ENCODE data around the gene LCK.

LCK gene

DNA sequence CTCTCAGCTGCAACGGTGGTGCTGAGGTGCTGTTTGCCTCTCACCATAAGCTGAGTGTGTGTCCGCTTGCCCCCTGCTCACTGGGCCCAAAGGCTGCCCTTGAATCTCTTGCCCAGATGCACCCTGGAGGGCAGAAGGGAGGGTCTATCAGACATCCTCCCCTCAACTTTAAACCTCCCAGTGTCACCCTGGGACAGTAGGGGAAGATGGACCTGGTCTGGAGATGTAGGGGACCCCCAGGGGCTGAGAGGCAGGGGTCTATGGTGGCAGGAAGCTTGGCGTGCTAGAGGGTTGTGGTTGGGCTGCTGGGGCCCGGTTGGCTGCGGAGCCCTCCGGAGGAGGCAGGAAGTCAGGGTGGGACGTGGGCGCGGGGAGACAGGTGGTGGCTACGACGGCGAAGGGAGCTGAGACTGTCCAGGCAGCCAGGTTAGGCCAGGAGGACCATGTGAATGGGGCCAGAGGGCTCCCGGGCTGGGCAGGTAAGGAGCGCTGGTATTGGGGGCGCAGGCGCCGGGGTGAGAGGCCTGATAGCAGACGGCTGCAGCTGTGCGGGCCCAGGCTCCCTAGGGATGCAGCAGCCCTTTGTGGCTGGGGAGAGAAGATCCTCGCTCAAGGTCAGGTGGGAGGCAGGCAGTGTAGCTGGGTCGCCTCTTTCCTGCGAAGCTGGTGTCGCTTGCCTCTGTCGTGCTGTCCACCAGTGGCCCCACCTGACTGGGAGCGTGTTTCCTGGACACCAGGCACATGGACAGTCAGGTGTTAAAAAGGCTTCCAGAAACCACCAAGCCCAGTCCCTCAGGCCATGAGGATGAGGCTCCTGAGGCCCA lies at the start of gene LCK:
Gene LCK, plus strand, starts transcription at position 373 of the 824 bp plus-strand sequence. CDS start 23,065 bp downstream, outside the sequence.
- peak within 1 kb of the TSS; percentile 96 for H3K27ac Mint-ChIP-seq
- DNase-seq: peak; percentile 83
- peaks cover 42% of the 10 kb centered on the region for H3K36me3 Mint-ChIP-seq (ENCODE audit: low read depth)
- peak within 1 kb of the TSS; percentile 95 for H3K4me3 Mint-ChIP-seq
- no peaks in the 10 kb centered on the region for H3K9me3 Mint-ChIP-seq
- H3K27me3 Mint-ChIP-seq: no peaks in the 10 kb centered on the region
- peaks cover 74% of the 10 kb centered on the region for H3K4me1 Mint-ChIP-seq (ENCODE audit: low read depth)

DNA sequence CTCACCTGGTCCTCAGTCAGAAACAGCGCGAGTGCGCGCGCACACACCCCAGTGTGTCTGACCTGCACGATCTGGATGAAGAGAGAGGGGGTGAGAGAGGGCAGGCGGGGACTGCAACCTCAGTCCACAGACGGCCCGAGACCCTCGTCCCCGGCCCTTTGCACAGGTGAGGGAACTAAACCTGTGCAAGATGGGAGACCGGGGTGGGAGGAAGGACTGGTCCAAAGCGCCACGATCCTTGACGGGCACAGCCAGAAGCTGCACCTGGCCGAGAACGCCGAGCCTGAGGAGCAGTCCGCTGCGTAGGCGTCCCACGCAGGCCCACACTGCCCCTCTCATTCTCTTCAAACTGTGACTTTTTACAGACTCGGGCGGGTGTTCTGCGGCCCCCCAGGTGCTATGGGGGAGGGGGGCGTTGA lies 46.1 kb upstream of the LCK start:
- H3K4me3 Mint-ChIP-seq: peak overlapping the region; percentile 90
- no peak for DNase-seq
- H3K9me3 Mint-ChIP-seq: no peaks in the 10 kb centered on the region
- peak overlapping the region; percentile 88 for H3K27ac Mint-ChIP-seq
- no peaks in the 10 kb centered on the region for H3K27me3 Mint-ChIP-seq
- H3K4me1 Mint-ChIP-seq (ENCODE audit: low read depth): peaks cover 54% of the 10 kb centered on the region
- peaks cover 33% of the 10 kb centered on the region for H3K36me3 Mint-ChIP-seq (ENCODE audit: low read depth)

DNA sequence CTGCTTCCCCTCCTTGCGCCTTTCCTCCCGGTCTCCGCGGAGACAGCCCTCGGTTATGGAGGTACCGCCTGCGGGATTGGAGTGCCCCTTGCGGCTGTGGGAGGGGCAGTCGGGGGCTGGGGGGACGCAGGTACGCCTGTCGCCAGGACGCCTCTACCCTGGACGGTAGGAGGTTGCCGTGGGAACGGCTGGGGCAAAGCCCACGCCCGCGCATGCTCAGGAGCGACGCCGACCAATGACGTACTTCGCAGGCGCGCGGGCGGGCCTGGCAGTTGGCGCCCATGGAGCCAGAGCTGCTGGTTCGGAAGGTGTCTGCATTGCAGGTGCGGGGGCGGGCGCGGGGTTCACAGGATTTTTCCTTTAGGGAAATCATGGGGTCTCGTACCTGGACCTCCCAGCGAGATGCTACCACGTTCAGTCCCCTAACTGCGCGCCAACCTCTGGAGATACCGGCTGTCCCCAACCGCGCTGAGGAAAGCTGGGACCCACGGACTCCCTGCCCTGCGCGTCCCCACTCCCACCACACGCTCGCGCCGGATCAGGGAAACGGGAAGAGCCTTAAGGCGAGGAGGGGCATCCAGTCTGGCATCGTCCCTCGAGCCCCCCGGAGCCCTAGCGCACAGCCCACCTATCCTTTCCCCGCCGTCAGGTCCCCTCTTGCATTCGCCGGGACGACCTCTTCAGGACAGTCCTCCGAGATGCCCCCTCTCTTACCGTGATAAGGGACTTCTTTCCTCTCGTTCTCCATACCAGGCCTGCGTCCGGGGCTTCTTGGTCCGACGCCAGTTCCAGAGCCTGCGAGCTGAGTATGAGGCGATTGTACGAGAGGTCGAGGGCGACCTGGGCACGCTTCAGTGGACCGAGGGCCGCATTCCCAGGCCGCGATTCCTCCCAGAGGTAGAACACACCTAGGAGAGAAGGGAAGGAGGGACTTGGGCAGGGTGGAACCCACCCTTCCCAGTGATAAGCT lies 45.4 kb upstream of the LCK start, which contains the start of gene IQCC:
Gene IQCC, plus strand, starts transcription at position 271 of the 970 bp plus-strand sequence. Its CDS starts 11 bp downstream, at position 282.
- Mint-ChIP-seq H3K27ac (peak within 1 kb of the TSS; percentile 88), H3K4me1 (ENCODE audit: low read depth) (peaks cover 46% of the 10 kb centered on the region), H3K27me3 (no peaks in the 10 kb centered on the region), H3K4me3 (peak within 1 kb of the TSS; percentile 90), H3K36me3 (ENCODE audit: low read depth) (peaks cover 33% of the 10 kb centered on the region), H3K9me3 (no peaks in the 10 kb centered on the region)
- peak; percentile 88 for DNase-seq

DNA sequence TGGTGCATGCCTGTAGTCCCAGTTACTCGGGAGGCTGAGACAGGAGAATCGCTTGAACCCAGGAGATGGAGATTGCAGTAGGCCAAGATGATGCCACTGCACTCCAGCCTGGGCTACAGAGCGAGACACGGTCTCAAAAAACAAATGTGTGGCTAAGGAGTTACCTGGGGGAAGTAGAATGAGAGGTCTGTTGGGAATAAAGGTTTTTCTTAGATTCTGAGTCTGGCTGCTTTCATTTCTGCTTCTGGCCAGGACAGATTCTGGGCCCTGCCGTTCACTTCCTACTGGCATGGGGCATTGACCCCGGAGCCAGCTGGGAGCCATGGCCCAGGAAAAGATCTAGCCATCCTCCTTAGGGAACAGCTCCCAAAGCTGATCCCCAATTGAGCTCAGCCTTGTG lies 42.6 kb upstream of the LCK start:
- H3K36me3 Mint-ChIP-seq (ENCODE audit: low read depth): peaks cover 37% of the 10 kb centered on the region
- H3K27me3 Mint-ChIP-seq: no peaks in the 10 kb centered on the region
- no peak overlapping the region for H3K4me3 Mint-ChIP-seq
- H3K4me1 Mint-ChIP-seq (ENCODE audit: low read depth): peaks cover 29% of the 10 kb centered on the region
- no peak overlapping the region for H3K27ac Mint-ChIP-seq
- H3K9me3 Mint-ChIP-seq: no peaks in the 10 kb centered on the region
- DNase-seq: no peak

DNA sequence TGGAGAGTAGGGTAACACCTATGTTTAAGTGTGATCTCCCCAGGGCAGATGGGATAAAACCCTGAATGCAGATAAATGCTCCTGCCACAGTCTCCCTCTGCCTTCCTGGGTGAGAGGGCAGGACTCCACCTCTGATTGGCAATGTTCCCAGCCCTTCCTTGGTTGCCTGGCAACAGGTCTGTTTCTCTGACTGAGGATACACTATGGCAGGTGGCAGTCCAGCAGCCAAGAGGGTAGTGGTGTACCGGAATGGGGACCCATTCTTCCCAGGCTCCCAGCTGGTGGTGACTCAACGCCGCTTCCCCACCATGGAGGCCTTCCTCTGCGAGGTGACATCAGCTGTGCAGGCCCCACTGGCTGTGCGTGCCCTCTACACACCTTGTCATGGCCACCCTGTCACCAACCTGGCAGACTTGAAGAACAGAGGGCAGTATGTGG lies 42.2 kb upstream of the LCK start, which contains the start of gene DCDC2B:
Gene DCDC2B, plus strand, starts transcription at position 199 of the 438 bp plus-strand sequence. Its CDS starts 5 bp downstream, at position 204.
- no peak for DNase-seq
- Mint-ChIP-seq H3K4me1 (ENCODE audit: low read depth) (peaks cover 25% of the 10 kb centered on the region), H3K4me3 (no peak within 1 kb of the TSS), H3K9me3 (no peaks in the 10 kb centered on the region), H3K27ac (no peak within 1 kb of the TSS), H3K36me3 (ENCODE audit: low read depth) (peaks cover 37% of the 10 kb centered on the region), H3K27me3 (no peaks in the 10 kb centered on the region)

DNA sequence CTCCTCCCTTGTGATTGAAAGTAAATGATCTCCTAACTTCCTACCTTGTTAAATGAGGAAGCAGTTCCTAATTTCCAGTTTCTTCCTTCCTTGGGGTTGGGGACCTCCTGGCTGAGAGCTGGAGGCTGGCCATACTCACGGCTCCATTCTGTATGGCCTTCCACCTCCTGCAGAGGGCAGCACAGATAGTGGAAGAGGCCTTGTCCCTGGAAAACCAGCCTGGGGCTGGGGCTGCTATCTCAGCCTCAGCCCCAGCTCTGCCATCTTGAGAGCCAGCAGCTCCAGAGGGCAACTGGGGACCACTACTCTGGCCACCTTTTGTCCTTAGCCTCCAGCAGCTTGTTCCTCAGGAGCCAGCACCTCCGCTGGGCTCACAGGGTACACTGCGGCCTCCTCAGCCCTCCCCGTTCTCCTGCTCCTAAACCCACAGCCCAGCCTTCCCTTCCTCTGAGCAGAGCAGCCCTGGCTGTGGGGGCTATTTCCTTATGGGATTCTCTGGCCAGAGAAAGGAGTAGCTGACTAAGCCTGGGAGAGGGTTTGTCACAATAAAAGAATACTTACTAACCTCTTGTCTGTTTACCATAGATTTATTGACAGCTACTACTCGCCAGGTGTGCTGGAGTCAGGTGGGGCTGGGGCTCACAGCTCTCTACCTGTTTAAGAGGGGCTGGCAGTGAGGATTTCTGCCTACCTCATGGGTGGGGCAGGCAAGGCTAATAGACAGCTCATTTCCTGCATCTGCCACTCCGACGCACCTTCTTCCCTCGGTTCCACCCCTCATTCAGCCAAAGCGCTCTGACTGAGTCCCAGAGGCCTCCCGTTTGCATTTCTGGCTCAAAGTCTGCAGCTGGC lies 35.2 kb upstream of the LCK start:
- H3K9me3 Mint-ChIP-seq: no peaks in the 10 kb centered on the region
- DNase-seq: peak; percentile 66

DNA sequence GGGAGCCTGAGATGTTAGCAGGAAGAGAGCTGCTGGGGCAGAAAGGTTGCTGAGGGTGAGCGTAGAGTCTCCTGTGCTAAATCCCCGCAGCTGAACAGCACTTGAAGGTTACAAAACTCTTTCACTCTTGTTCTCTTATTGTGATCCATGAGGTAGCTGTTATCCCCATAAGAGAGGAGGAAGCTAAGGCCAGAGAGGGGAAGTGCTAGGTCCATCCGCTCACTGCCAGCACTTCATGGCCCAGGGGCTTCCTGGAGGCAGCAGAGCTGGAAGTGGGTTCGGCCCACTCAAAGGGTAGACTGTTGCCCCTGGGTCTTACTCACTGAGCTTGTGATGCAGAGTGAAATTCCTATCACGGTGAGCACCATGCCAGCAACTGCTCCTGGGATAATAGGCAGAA lies 34.5 kb upstream of the LCK start:
- H3K27me3 Mint-ChIP-seq: no peaks in the 10 kb centered on the region
- H3K9me3 Mint-ChIP-seq: no peaks in the 10 kb centered on the region
- H3K36me3 Mint-ChIP-seq (ENCODE audit: low read depth): peaks cover 55% of the 10 kb centered on the region
- H3K4me1 Mint-ChIP-seq (ENCODE audit: low read depth): peaks cover 29% of the 10 kb centered on the region
- DNase-seq: no peak
- peak overlapping the region; percentile 66 for H3K27ac Mint-ChIP-seq
- no peak overlapping the region for H3K4me3 Mint-ChIP-seq

More for the DNA sequence above, 35.2 kb upstream of the LCK start:
- Mint-ChIP-seq H3K27me3 (no peaks in the 10 kb centered on the region), H3K4me3 (no peak overlapping the region), H3K4me1 (ENCODE audit: low read depth) (peaks cover 22% of the 10 kb centered on the region), H3K36me3 (ENCODE audit: low read depth) (peaks cover 52% of the 10 kb centered on the region), H3K27ac (peak overlapping the region; percentile 68)

DNA sequence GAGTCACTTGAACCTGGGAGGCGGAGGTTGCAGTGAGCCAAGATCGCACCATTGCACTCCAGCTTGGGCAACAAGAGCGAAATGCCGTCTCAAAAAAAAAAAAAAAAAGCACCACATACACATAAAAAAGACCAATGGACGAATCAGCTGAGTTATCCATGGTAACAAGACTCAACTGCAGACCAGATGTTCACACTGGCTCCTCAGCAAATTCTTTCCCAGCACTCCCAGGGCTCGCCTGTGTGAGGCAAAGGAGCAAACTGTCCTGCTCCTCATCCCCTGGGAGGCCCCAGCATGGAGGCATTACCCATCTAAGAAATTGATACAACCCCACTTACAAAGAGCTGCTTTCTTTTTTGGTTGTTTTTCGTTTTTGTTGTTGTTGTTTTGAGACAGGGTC lies 32.0 kb upstream of the LCK start:
- no peaks in the 10 kb centered on the region for H3K9me3 Mint-ChIP-seq
- peaks cover 75% of the 10 kb centered on the region for H3K36me3 Mint-ChIP-seq (ENCODE audit: low read depth)
- no peak for DNase-seq
- H3K4me1 Mint-ChIP-seq (ENCODE audit: low read depth): peaks cover 38% of the 10 kb centered on the region
- H3K4me3 Mint-ChIP-seq: no peak overlapping the region
- peak overlapping the region; percentile 57 for H3K27ac Mint-ChIP-seq
- no peaks in the 10 kb centered on the region for H3K27me3 Mint-ChIP-seq

DNA sequence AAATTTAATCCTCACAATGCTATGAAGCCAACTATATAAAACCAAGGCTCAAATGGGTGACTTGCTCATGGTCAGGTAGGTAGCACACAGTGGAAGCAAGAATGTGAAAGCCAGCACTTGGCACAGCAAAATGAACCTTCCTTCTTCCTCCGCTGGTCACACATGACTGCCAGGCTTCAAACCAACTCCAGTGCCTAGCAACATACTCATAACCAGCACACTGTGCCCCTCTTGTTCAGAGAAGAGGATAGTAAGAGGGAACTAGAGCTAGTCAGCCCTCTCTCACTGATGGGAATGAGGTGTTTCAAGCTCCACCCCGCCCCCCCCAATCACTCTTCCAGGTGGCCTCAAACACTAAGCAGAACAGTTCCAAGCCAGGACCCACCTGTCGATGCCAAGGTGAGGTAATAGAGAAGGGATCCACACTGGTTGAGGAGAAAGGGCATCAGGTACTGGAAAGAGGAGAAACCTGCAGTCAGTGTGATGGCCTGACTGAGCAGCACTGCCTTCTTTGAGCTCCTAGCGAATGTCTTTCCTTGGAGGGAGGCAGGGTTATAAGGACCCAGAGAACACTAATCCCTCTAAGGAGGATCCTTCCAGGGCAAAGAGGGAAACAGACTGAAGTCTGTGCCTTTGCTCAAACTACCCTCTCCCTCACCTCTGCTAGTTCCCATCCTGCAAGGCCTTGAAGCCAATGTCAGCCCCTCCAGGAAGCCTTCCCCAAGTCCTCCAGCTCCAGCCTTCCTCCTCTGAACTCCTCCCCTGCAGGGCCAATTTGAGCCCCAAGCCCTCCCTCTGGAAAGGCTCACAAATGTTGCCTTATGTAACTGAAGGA lies 30.1 kb upstream of the LCK start:
- Mint-ChIP-seq H3K27ac (peak overlapping the region; percentile 99), H3K4me1 (ENCODE audit: low read depth) (peaks cover 43% of the 10 kb centered on the region), H3K4me3 (peak overlapping the region; percentile 98), H3K27me3 (no peaks in the 10 kb centered on the region), H3K36me3 (ENCODE audit: low read depth) (peaks cover 79% of the 10 kb centered on the region), H3K9me3 (no peaks in the 10 kb centered on the region)
- DNase-seq: no peak

DNA sequence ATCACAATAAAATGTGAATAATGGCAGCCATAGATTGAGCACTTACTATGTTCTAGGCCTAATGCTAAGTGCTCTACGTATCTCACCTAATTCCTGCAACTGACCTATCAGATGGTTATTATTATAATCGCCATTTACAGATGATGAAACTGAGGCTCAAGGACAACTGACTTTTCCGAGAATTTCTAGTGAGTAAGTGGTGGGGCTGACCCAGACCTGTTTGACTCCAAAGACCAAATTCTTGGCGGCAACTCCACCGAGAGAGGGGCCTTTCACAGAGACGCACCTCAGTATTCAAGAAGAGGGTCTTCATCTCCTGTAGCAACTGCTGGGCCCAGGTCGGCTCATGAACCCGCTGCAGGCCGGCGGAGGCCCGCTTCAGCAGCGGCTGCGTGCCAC lies 29.5 kb upstream of the LCK start:
- peak overlapping the region; percentile 99 for H3K27ac Mint-ChIP-seq
- peak overlapping the region; percentile 98 for H3K4me3 Mint-ChIP-seq
- H3K27me3 Mint-ChIP-seq: no peaks in the 10 kb centered on the region
- DNase-seq: no peak
- H3K36me3 Mint-ChIP-seq (ENCODE audit: low read depth): peaks cover 79% of the 10 kb centered on the region
- H3K4me1 Mint-ChIP-seq (ENCODE audit: low read depth): peaks cover 41% of the 10 kb centered on the region
- H3K9me3 Mint-ChIP-seq: no peaks in the 10 kb centered on the region

DNA sequence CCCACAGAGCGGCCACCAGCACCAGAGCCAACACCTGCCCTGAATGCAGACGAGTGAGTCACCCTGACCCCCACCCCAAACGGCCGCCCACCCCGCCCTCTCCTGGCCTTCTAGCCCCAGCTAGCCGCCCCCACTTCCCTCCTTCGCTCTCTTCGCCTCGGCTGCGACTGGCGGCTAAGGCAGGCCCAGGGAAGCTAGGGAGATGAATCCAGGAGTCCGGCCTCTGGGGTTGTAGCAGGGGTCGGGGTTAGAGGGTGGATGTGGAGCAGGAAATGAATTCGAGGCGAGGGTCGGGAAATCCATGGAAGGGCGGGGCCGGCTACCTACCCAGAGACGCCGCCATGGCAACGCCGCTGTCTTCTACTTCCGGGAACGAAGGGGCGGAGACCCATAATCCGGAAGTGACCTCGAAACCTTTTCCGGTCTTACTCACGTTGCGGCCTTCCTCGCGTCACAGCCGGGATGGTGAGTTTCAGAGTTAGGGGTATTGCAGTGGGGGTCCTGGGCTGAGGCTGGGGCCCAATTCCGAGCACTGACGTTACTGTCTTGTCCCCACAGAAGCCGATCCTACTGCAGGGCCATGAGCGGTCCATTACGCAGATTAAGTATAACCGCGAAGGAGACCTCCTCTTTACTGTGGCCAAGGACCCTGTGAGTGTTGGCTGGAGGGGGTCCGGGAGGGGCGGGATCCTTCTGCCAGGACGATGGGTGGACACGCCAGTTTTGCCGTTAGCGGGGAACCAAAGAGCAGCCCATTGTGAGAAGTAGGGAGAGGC lies 28.9 kb upstream of the LCK start, which contains the start of the genes EIF3I and TMEM234:
Gene EIF3I, plus strand, starts transcription at position 428 of the 776 bp plus-strand sequence. Its CDS starts 35 bp downstream, at position 463.
Gene TMEM234, minus strand, starts transcription at position 374 of the 776 bp plus-strand sequence. Its CDS starts 31 bp downstream, at position 343.
- Mint-ChIP-seq H3K9me3 (no peaks in the 10 kb centered on the region), H3K36me3 (ENCODE audit: low read depth) (peaks cover 77% of the 10 kb centered on the region), H3K27ac (peak within 1 kb of the TSS; percentile 99), H3K4me3 (peak within 1 kb of the TSS; percentile 98), H3K4me1 (ENCODE audit: low read depth) (peaks cover 41% of the 10 kb centered on the region), H3K27me3 (no peaks in the 10 kb centered on the region)
- peak; percentile 92 for DNase-seq

DNA sequence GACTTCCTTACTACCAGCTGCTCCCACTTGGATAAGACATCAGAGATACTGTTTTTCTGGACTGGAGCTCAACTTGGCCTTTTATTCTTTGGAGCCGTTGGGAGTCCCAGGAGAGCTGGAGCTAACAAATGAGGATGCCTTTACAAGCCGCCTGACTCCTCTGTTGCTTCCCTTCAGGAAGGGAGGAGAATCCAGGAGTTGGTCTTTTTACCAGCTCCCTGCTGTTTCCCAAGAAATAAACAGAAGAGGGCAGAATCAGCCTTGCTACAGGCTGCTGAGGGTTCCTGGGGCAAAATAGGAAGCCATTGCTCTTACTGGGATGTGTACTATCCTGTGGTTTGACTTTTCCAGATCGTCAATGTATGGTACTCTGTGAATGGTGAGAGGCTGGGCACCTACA lies 27.4 kb upstream of the LCK start:
- H3K4me1 Mint-ChIP-seq (ENCODE audit: low read depth): peaks cover 43% of the 10 kb centered on the region
- H3K36me3 Mint-ChIP-seq (ENCODE audit: low read depth): peaks cover 80% of the 10 kb centered on the region
- no peaks in the 10 kb centered on the region for H3K9me3 Mint-ChIP-seq
- peak overlapping the region; percentile 99 for H3K27ac Mint-ChIP-seq
- no peak for DNase-seq
- H3K27me3 Mint-ChIP-seq: no peaks in the 10 kb centered on the region
- H3K4me3 Mint-ChIP-seq: peak overlapping the region; percentile 98

Measured in activated T-cell treated with anti-CD3 and anti-CD28 coated beads, Interleukin-2, amount 50 U/mL, for 24 hours (primary cell).